HPDE6-E6E7 (cell line): ENCODE results near the gene SLC12A7.

Experiments used
- DNase-seq: peaks from one replicate; pipeline ENCODE4 v3.0.0; 2011; ENCODE audit warnings: missing footprints; ENCODE audit errors: extremely low spot score

Gene SLC12A7

DNA sequence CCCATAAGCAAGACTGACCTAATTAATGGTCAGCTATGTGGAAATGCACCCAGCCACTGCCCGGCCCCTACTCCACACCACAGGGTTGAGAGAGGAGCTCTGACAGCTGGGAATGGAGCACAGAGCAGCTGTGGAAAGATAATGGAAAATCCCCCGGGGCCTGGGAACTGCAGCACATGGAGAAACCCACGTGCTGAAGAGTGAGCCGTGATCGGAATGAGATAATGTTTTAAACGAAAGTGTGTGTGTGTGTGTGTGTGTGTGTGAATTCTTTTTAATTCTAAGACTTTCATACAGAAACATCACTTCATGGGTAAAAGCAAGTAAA lies 13.1 kb upstream of the SLC12A7 start:
- DNase-seq: no peak

- no peak for DNase-seq
Observed at GRCh38 chr5:1124205-1125029, 12.6 kb upstream of the SLC12A7 start.

DNA sequence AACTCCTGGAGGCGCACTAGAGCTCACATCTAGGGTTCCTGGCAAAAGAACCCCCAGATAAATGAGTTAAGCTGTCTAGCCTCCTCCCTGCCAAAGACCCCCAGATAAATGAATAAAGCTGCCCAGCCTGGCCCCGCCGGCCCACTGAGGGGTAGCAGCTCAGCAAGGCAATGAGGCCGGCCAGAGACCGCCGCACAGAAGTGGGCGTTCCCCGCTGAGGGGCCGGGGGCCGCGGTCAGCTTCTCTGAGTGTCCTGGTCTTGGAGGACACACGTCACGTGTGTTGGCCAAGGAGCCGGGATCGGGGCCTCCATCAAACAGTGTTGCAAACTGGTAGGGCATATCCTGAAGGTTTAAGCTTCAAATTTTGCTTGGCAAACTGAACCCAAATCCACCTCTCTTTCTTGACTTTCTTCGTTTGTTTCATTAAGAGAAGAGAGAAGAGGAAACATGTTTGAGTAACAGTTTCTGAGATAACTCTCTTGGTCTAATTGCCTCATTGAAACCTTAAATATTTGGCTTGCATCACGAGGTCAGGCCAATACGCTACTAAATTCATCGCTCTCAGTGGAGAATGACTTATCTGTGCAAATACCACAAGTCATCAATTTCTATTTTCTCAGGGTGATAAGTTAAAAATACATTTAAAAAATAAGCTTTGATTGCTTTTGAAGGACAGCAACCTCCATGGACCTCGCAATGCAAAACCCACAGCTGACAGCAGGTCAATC lies 11.7 kb upstream of the SLC12A7 start:
- DNase-seq: no peak

GRCh38 chr5:1122511-1123294 lies 10.8 kb upstream of the SLC12A7 start:
- no peak for DNase-seq

GRCh38 chr5:1121891-1122290 lies 10.0 kb upstream of the SLC12A7 start:
- no peak for DNase-seq

DNA sequence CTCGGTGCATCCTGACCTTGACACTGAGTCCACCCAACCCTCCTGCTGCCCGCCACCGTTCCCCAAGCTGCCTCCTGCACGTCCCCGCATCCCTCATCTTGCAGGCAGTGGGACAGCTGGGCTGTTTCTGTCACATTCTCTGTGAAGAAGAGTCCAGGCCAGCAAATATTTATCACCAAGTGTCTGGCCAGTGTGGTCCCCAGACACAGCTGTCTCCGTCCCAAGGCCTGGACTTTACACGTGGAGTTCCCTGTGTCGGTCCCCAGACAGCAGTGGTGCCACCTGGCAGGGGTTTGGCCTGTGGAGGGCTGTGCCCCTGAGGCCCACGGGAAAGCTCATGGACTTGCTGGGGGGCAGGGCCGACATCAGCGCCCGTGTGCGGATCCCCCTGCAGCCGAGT lies 9.2 kb upstream of the SLC12A7 start:
- DNase-seq: no peak

GRCh38 chr5:1120236-1120999 lies 8.6 kb upstream of the SLC12A7 start:
- DNase-seq: no peak

DNA sequence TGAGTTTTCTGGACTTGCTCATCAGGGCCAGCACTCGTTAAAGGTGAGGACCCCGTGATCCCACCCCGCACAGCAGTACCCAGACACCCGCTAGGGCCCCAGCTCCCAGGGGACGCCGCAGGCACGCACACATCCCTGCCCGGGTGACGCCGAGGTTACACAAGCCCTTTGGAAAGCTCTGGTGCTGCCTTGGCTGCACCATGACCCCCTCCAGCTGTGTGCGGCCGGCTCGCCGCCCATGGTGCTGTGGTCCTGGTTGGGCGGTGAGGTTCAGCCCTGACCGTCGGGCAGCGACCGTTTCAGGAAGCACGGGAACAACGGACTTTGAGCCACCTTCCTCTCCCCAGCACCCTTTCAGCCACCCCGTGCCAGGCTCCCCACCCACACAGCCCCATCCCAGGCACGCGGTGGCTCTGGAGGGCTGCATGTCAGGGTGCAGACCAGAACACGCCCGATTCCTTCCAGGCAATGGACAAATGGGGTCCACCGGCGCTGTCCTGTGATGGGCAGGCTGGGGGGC lies 7.5 kb upstream of the SLC12A7 start:
- no peak for DNase-seq

DNA sequence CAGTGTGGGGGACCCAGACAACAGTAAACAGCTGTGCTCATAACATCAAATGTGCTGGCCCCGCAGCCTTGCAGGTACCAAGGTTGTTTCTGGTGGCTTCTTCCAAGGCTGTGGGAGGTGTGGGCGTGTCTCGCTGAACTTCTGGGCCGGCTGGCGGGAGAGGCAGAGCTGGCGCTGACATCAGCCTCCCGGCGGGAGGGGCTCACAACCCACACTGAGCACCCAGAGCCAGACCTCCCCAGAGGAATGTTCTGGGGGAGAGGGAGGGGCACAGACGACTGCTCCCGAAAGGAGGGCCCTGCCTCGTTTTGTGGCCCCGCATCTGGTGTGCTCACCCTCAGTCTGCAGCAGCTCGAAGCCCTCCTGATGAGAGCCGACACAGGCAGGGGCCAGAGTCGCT lies 6.9 kb upstream of the SLC12A7 start:
- DNase-seq: no peak

GRCh38 chr5:1118231-1118698 lies 6.4 kb upstream of the SLC12A7 start:
- no peak for DNase-seq

DNA sequence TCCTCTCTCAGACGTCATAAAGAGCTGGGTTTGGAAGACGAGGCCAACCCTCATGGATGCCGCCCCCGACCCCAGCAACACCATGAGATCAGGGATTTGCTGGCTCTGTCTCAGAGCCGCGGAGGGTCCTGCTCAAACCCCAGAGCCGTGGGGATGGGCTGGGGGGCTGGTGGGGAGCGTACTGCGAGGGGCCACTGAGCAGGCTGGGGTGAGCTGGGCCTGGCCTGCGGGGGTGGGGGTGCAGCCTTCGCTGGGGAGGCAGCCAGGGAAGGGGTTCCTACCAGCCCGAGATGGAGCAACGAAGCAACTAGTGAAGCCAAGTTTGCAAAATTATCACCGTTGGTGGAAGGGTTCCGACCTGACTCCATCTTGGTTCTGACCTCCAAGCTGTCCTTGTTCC lies 5.1 kb upstream of the SLC12A7 start:
- DNase-seq: no peak

DNA sequence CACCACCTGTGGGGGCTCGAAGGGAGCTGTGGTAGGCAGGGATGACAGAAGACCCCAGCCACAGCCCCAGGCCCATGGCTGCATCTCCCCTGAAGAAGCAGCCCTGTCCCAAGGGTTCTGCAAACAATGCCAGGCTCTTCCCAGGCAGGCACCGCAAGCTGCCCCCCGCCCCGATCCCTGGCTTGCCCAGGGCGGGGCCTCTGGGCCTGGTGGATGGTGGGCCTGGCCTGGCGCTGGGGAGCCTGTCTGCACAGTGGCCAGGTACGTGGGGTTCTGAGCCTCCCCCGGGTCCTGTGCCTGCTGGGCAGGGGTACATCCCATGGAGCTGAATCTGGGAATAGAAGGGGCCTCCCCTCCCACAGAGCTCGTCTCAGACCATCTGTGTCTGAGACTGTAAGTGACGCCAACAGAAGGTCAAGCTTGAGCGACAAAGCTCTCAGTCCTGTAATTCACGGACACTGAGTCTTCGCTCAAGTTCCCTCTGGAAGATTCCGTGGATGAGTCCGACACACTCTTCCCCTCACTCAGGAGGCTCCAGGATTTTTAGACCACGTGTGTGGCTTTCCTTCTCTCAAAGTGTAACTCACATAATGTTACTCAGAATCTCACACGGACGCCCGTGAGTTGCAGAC lies 4.4 kb upstream of the SLC12A7 start:
- no peak for DNase-seq

GRCh38 chr5:1115123-1115815 lies 3.4 kb upstream of the SLC12A7 start:
- no peak for DNase-seq

- DNase-seq: no peak
Observed at GRCh38 chr5:1113805-1114586, 2.1 kb upstream of the SLC12A7 start.

- no peak for DNase-seq
Observed at GRCh38 chr5:1113332-1113690, 1.4 kb upstream of the SLC12A7 start.

- DNase-seq: peak; percentile 82
Observed at GRCh38 chr5:1112596-1113331, 901 bp upstream of the SLC12A7 start.

- no peak for DNase-seq
Observed at GRCh38 chr5:1111241-1111726, 579 bp downstream of the SLC12A7 start.

- no peak for DNase-seq
Observed at GRCh38 chr5:1110307-1111240, 1.3 kb downstream of the SLC12A7 start.
